ENCODE results near the gene KCNJ14. TPM values are rescaled to one million over a fixed set of nuclear protein-coding genes. Genes with fewer than 3 reads are reported as not detected.

Gene KCNJ14
- total and polyA plus RNA-seq, 2 of the 4 experiments (the other 2 are of a cell fraction), result 0.18 to 0.39 TPM

- Histone ChIP-seq H4K20me1 (ENCODE audit: insufficient read depth, low read length) (peaks cover 8% of the 10 kb centered on the region), H3K4me2 (ENCODE audit: low read depth, low read length) (no peak overlapping the region), H2BK5ac (ENCODE audit: low read depth, low read length, poor library complexity, severe bottlenecking) (no peak overlapping the region), H2AFZ (replicated peaks; ENCODE audit: low read length, poor library complexity) (no peak overlapping the region), H3K27ac (ENCODE audit: insufficient read depth, low read length) (no peak overlapping the region), H3K4ac (ENCODE audit: low read depth, low read length) (no peak overlapping the region), H2BK20ac (ENCODE audit: low read depth, low read length) (no peak overlapping the region), H2BK15ac (ENCODE audit: low read depth, low read length) (no peak overlapping the region), H3K23ac (ENCODE audit: low read depth, low read length) (no peak overlapping the region), H3K14ac (replicated peaks; ENCODE audit: low read depth, low read length) (no peak overlapping the region), H4K8ac (ENCODE audit: low read depth in 2 of 2, low read length in 2 of 2) (no peak overlapping the region), H3K9me1 (ENCODE audit: insufficient read depth, low read length) (no peaks in the 10 kb centered on the region), H3K36me3 (ENCODE audit: control insufficient read depth, insufficient read depth, low read length) (peaks cover 32% of the 10 kb centered on the region), H2AK9ac (replicated peaks; ENCODE audit: low read depth, low read length, poor library complexity) (no peak overlapping the region), H3K4me3 (ENCODE audit: insufficient read depth, low read depth, low read length) (no peak overlapping the region), H3K27me3 (ENCODE audit: control insufficient read depth, insufficient read depth, low read length) (no peaks in the 10 kb centered on the region), H3K4me1 (ENCODE audit: control insufficient read depth, insufficient read depth, low read length) (no peaks in the 10 kb centered on the region), H3K18ac (ENCODE audit: low read depth, low read length) (no peak overlapping the region), H4K5ac (ENCODE audit: low read depth, low read length) (no peak overlapping the region), H3K9me3 (ENCODE audit: control insufficient read depth, insufficient read depth, low read length) (no peaks in the 10 kb centered on the region), H3K9ac (ENCODE audit: low read depth, low read length) (no peak overlapping the region), H3K56ac (ENCODE audit: extremely low read depth, insufficient read depth, low read length) (no peak overlapping the region), H3K79me1 (ENCODE audit: low read depth in 1 of 2, low read length in 2 of 2) (peaks cover 7 to 20% of the 10 kb centered on the region in 2 experiments), H2AK5ac (ENCODE audit: low read depth, low read length) (no peak overlapping the region), H2BK120ac (ENCODE audit: low read depth, low read length) (no peak overlapping the region), H4K91ac (ENCODE audit: insufficient read depth, low read depth, low read length) (no peak overlapping the region)
- ChIA-PET POLR2A (ENCODE audit: unreplicated experiment) (no interaction called here), CTCF (interaction anchor here (0.5 kb wide), 1 partner anchor 184 kb away, joined by 4 read pairs; no protein-coding TSS in a partner anchor)
- intact Hi-C loops (cut with micrococcal nuclease) (no loop called here), in situ Hi-C loops (cut with MboI; ENCODE audit: low sequenced_read_pairs) (no loop called here), dilution Hi-C loops (cut with HindIII; ENCODE audit: low sequenced_read_pairs, unreplicated experiment) (no loop called here)
- no peak for DNase-seq
- no TSS peak for BruUV-seq (replicated peaks)
- peak; percentile 48 for ATAC-seq (ENCODE audit: low read depth)
- TF ChIP-seq CHD1 (IDR thresholded peaks at IDR 0.05; ENCODE audit: low read depth, low read length) (no peak), ELK1 (IDR thresholded peaks at IDR 0.05; ENCODE audit: borderline replicate concordance, low read depth, low read length) (no peak), CEBPB (IDR thresholded peaks at IDR 0.05; ENCODE audit: low read depth, low read length) (no peak), USF2 (IDR thresholded peaks at IDR 0.05; ENCODE audit: low read depth, low read length) (no peak), MXI1 (IDR thresholded peaks at IDR 0.05; ENCODE audit: borderline replicate concordance, low read depth, low read length) (no peak), MAFK (IDR thresholded peaks at IDR 0.05; ENCODE audit: low read depth, low read length) (no peak), BHLHE40 (IDR thresholded peaks at IDR 0.05; ENCODE audit: low read depth, low read length) (no peak), MAZ (IDR thresholded peaks at IDR 0.05; ENCODE audit: borderline replicate concordance, low read depth, low read length) (no peak)
- no CpG with 5 or more reads among the region's 2 CpGs for WGBS, 2 experiments (ENCODE audit: extremely low coverage in 2 of 2, insufficient read length in 1 of 2)
Measured at GRCh38 chr19:48458016-48458415, 2.6 kb downstream of the KCNJ14 start.

Measured in IMR-90 (cell line).